HK-2 (cell line): ENCODE results near the gene HIVEP3.

Source experiments
- DNase-seq: peaks from one replicate; pipeline ENCODE4 v3.0.0-alpha.2; 2018; ENCODE audit not compliant: unreplicated experiment

HIVEP3 gene

GRCh38 chr1:41631971-41632370 lies 286.8 kb downstream of the HIVEP3 start:
- peak; percentile 13 for DNase-seq

- no peak for DNase-seq
These were observed 287.6 kb downstream of the HIVEP3 start for GRCh38 chr1:41631154-41631553.

- peak; percentile 22 for DNase-seq
These were observed 289.2 kb downstream of the HIVEP3 start for GRCh38 chr1:41629571-41629970.

GRCh38 chr1:41629141-41629540 lies 289.6 kb downstream of the HIVEP3 start:
- DNase-seq = no peak

- DNase-seq = no peak
These were observed 291.0 kb downstream of the HIVEP3 start for GRCh38 chr1:41627491-41628280.

GRCh38 chr1:41626616-41627375 lies 291.9 kb downstream of the HIVEP3 start:
- DNase-seq = peak; percentile 42

- DNase-seq = no peak
These were observed 292.6 kb downstream of the HIVEP3 start for GRCh38 chr1:41626146-41626545.

GRCh38 chr1:41623736-41624135 lies 295.0 kb downstream of the HIVEP3 start:
- no peak for DNase-seq

GRCh38 chr1:41622859-41623732 lies 295.6 kb downstream of the HIVEP3 start:
- DNase-seq = no peak

- DNase-seq = no peak
These were observed 296.3 kb downstream of the HIVEP3 start for GRCh38 chr1:41622402-41622801.

- DNase-seq = no peak
These were observed 296.9 kb downstream of the HIVEP3 start for GRCh38 chr1:41621791-41622190.

GRCh38 chr1:41621256-41621655 lies 297.5 kb downstream of the HIVEP3 start:
- no peak for DNase-seq

GRCh38 chr1:41620365-41621169 lies 298.2 kb downstream of the HIVEP3 start:
- no peak for DNase-seq

GRCh38 chr1:41619511-41620364 lies 299.0 kb downstream of the HIVEP3 start:
- DNase-seq = no peak

GRCh38 chr1:41618871-41619270 lies 299.9 kb downstream of the HIVEP3 start:
- DNase-seq = no peak

- DNase-seq = no peak
These were observed 300.5 kb downstream of the HIVEP3 start for GRCh38 chr1:41618066-41618825.

GRCh38 chr1:41617336-41617735 lies 301.4 kb downstream of the HIVEP3 start:
- DNase-seq = no peak

GRCh38 chr1:41616563-41616962 lies 302.2 kb downstream of the HIVEP3 start:
- DNase-seq = no peak

GRCh38 chr1:41615981-41616380 lies 302.7 kb downstream of the HIVEP3 start:
- DNase-seq = no peak

GRCh38 chr1:41615316-41615715 lies 303.4 kb downstream of the HIVEP3 start:
- no peak for DNase-seq
